K562 (cell line): ENCODE results near the gene PGPEP1. TPM values are rescaled to one million over a fixed set of nuclear protein-coding genes. Genes with fewer than 3 reads are reported as not detected.

Source experiments
- BRD9 ChIP-seq: fragments of 450-650 bp; IDR thresholded peaks from 2 replicates; pipeline ENCODE4 v1.6.1; 2018; ENCODE audit warnings: low read depth; ENCODE audit not compliant: partially characterized antibody
- CBFA2T2 ChIP-seq: fragments of 450-650 bp; conservative IDR thresholded peaks from 2 replicates; pipeline ENCODE4 v1.6.1; 2017; ENCODE audit warnings: mild to moderate bottlenecking
- EGR1 ChIP-seq: fragments of 450-650 bp; conservative IDR thresholded peaks from 2 replicates; pipeline ENCODE4 v1.6.1; 2017; ENCODE audit warnings: mild to moderate bottlenecking
- GABPA ChIP-seq: fragments of 200-800 bp; sonication (Bioruptor generic); conservative IDR thresholded peaks from 2 replicates; pipeline ENCODE4 v1.6.1; 2016; ENCODE audit warnings: low read depth, missing genetic modification characterization, missing compliant biosample characterization
- IRF2 ChIP-seq: sonication (generic); formaldehyde crosslinking; IDR thresholded peaks from 2 replicates; pipeline ENCODE4 v1.8.1; 2022; ENCODE audit warnings: mild to moderate bottlenecking, missing genetic modification reagents
- KAT8 ChIP-seq: fragments of 450-650 bp; IDR thresholded peaks from 2 replicates; pipeline ENCODE4 v1.6.1; 2016; ENCODE audit warnings: low read depth, mild to moderate bottlenecking
- KDM5B ChIP-seq: fragments of 200-600 bp; sonication (generic); IDR thresholded peaks from 2 replicates; pipeline ENCODE4 v1.6.1; 2012; ENCODE audit warnings: low read depth, mild to moderate bottlenecking, moderate library complexity, low read length, control low read depth, inconsistent platforms; ENCODE audit not compliant: insufficient replicate concordance
- NFRKB ChIP-seq: fragments of 450-650 bp; IDR thresholded peaks from 2 replicates; pipeline ENCODE4 v1.6.1; 2016; ENCODE audit warnings: low read depth
- RBFOX2 ChIP-seq: fragments of 200-400 bp; formaldehyde crosslinking; IDR thresholded peaks from 2 replicates; pipeline ENCODE4 v1.6.1; 2017; ENCODE audit warnings: low read depth, mild to moderate bottlenecking, low read length, moderate library complexity
- SIN3B ChIP-seq: fragments of 450-650 bp; IDR thresholded peaks from 2 replicates; pipeline ENCODE4 v1.6.1; 2017; ENCODE audit warnings: low read depth, mild to moderate bottlenecking, moderate library complexity
- STAT6 ChIP-seq: sonication (generic); formaldehyde crosslinking; IDR thresholded peaks from 2 replicates; pipeline ENCODE4 v1.8.1; 2023; ENCODE audit warnings: mild to moderate bottlenecking, missing genetic modification reagents
- TCF7L2 ChIP-seq: fragments of 150-350 bp; IDR thresholded peaks from 2 replicates; pipeline ENCODE4 v1.6.1; 2016; ENCODE audit warnings: low read depth, mild to moderate bottlenecking, low read length, moderate library complexity
- TOE1 ChIP-seq, 2 experiments: fragments of 450-650 bp in 1 of 2; sonication (generic) in 1 of 2; formaldehyde crosslinking in 1 of 2; IDR thresholded peaks; 2 replicates each; pipeline versions ENCODE4 v1.7.1 to v1.8.0; 2016 to 2022; ENCODE audit warnings: borderline replicate concordance in 2 of 2, mild to moderate bottlenecking in 2 of 2, antibody characterized with exemption in 1 of 2, inconsistent platforms in 1 of 2, low read depth in 1 of 2, missing genetic modification reagents in 1 of 2, moderate library complexity in 1 of 2
- TSC22D4 ChIP-seq: fragments of 450-650 bp; IDR thresholded peaks from 2 replicates; pipeline ENCODE4 v1.6.1; 2016; ENCODE audit warnings: missing genetic modification characterization, missing biosample characterization, control low read depth
- ZNF175 ChIP-seq: fragments of 200-800 bp; sonication (Bioruptor generic); IDR thresholded peaks from 2 replicates; pipeline ENCODE4 v1.6.1; 2016; ENCODE audit warnings: low read depth, mild to moderate bottlenecking, missing genetic modification characterization, missing compliant biosample characterization
- ZNF384 ChIP-seq: IDR thresholded peaks from 2 replicates; pipeline ENCODE4 v1.6.1; 2012; ENCODE audit warnings: low read depth, low read length, improper control_type of control experiment
- polyA plus RNA-seq, 8 experiments: library from polyadenylated mRNA; depleted of rRNA in 4 of 8; stranded (reverse) in 5 of 8; unstranded in 3 of 8; fragments of >200 nt; fragmentation: Nextera tagmentation in 2 of 8; fragmentation: Illumina TruSeq in 1 of 8; extraction: Ambion mirVana in 2 of 8; extraction: Trizol in 1 of 8; gene quantifications; 2 replicates each; pipeline versions ENCODE4 v1.2.1 to v1.2.3, GENCODE V29; 2011 to 2014; ENCODE audit warnings: inconsistent platforms in 1 of 8, missing spikeins in 1 of 8
- total RNA-seq, 7 experiments: library from RNA; depleted of rRNA in 6 of 7; stranded (reverse); fragments of >200 nt in 6 of 7; fragmentation: Illumina TruSeq in 2 of 7; extraction: Trizol in 2 of 7; gene quantifications; 2 replicates each; pipeline versions ENCODE4 v1.2.1 to v1.2.3, GENCODE V29; 2011 to 2021; ENCODE audit warnings: low replicate concordance in 1 of 7
- TF ChIP-seq, protein P1 (sequence below), 3 experiments: fragments of 200-800 bp in 1 of 3; fragments of 250-450 bp in 1 of 3; fragments of 450-650 bp in 1 of 3; sonication (Bioruptor Pico) in 1 of 3; sonication (Bioruptor generic) in 1 of 3; formaldehyde crosslinking in 1 of 3; IDR thresholded peaks; 2 replicates each; pipeline versions ENCODE4 v1.6.1 to v1.8.0; 2016 to 2022; ENCODE audit warnings: mild to moderate bottlenecking in 2 of 3, missing genetic modification characterization in 2 of 3, missing compliant biosample characterization in 1 of 3, moderate library complexity in 1 of 3
- TF ChIP-seq, protein P2 (sequence below): fragments of 250-450 bp; sonication (Bioruptor Pico); IDR thresholded peaks from 2 replicates; pipeline ENCODE4 v1.4.0; 2020; ENCODE audit warnings: mild to moderate bottlenecking, moderate library complexity, borderline replicate concordance

Gene PGPEP1
- total and polyA plus RNA-seq, 9 of the 15 experiments (the other 6 are each of a cell fraction or from before 2014, with no cell fraction given), result 10.0 to 69.6 (median 33.5) TPM

GRCh38 chr19:18373892-18374629 is 33.7 kb downstream of the PGPEP1 start (continued):
- TF ChIP-seq TSC22D4 (tag), result no peak
- TF ChIP-seq, protein P1, sequence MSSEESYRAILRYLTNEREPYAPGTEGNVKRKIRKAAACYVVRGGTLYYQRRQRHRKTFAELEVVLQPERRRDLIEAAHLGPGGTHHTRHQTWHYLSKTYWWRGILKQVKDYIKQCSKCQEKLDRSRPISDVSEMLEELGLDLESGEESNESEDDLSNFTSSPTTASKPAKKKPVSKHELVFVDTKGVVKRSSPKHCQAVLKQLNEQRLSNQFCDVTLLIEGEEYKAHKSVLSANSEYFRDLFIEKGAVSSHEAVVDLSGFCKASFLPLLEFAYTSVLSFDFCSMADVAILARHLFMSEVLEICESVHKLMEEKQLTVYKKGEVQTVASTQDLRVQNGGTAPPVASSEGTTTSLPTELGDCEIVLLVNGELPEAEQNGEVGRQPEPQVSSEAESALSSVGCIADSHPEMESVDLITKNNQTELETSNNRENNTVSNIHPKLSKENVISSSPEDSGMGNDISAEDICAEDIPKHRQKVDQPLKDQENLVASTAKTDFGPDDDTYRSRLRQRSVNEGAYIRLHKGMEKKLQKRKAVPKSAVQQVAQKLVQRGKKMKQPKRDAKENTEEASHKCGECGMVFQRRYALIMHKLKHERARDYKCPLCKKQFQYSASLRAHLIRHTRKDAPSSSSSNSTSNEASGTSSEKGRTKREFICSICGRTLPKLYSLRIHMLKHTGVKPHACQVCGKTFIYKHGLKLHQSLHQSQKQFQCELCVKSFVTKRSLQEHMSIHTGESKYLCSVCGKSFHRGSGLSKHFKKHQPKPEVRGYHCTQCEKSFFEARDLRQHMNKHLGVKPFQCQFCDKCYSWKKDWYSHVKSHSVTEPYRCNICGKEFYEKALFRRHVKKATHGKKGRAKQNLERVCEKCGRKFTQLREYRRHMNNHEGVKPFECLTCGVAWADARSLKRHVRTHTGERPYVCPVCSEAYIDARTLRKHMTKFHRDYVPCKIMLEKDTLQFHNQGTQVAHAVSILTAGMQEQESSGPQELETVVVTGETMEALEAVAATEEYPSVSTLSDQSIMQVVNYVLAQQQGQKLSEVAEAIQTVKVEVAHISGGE (CRISPR knock-in tag; IDR thresholded peaks at IDR 0.05), result peak in 2 of 3 experiments; percentile 83 to 97; a peak in 4 of 6 replicates
- peak; percentile 17; the same call in 1 of the 2 replicates for TF ChIP-seq ZNF384
- 0 out of 2 replicates have a peak, but pooled peaks have one; percentile 78 for TF ChIP-seq STAT6 (CRISPR knock-in tag)
- peak; percentile 59; the same call in 1 of the 2 replicates for TF ChIP-seq SIN3B
- peak; percentile 95 for TF ChIP-seq GABPA (tag)
- TF ChIP-seq KDM5B, result peak; percentile 91
- TF ChIP-seq IRF2 (CRISPR knock-in tag), result no peak
- peak; percentile 84 for TF ChIP-seq EGR1
- TF ChIP-seq KAT8, result no peak
- TF ChIP-seq CBFA2T2, result peak; percentile 91
- peak; percentile 60; the same call in 1 of the 2 replicates for TF ChIP-seq ZNF175 (CRISPR knock-in tag)
- TF ChIP-seq BRD9, result peak; percentile 98
- TF ChIP-seq RBFOX2, result peak; percentile 81
- peak; percentile 54 for TF ChIP-seq TOE1 (IDR thresholded peaks at IDR 0.05; ENCODE audit: borderline replicate concordance)
- no peak for TF ChIP-seq TOE1 (CRISPR knock-in tag; IDR thresholded peaks at IDR 0.05; ENCODE audit: borderline replicate concordance, low read depth)
- TF ChIP-seq TCF7L2, result no peak
- TF ChIP-seq, protein P2, sequence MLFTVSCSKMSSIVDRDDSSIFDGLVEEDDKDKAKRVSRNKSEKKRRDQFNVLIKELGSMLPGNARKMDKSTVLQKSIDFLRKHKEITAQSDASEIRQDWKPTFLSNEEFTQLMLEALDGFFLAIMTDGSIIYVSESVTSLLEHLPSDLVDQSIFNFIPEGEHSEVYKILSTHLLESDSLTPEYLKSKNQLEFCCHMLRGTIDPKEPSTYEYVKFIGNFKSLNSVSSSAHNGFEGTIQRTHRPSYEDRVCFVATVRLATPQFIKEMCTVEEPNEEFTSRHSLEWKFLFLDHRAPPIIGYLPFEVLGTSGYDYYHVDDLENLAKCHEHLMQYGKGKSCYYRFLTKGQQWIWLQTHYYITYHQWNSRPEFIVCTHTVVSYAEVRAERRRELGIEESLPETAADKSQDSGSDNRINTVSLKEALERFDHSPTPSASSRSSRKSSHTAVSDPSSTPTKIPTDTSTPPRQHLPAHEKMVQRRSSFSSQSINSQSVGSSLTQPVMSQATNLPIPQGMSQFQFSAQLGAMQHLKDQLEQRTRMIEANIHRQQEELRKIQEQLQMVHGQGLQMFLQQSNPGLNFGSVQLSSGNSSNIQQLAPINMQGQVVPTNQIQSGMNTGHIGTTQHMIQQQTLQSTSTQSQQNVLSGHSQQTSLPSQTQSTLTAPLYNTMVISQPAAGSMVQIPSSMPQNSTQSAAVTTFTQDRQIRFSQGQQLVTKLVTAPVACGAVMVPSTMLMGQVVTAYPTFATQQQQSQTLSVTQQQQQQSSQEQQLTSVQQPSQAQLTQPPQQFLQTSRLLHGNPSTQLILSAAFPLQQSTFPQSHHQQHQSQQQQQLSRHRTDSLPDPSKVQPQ (CRISPR knock-in tag), result no peak
- peak; percentile 98 for TF ChIP-seq NFRKB
